K562 (cell line): ENCODE measurements around the gene HIPK2. TPM values are rescaled to one million over a fixed set of nuclear protein-coding genes. Genes with fewer than 3 reads are reported as not detected.

Source experiments
- ATAC-seq: fragments of 200-7000 bp; cut with Tn5 transposase; 3 replicates; pipeline ENCODE4 v1.9.1; 2020; ENCODE audit warnings: moderate library complexity
- BruUV-seq: library from RNA; stranded (reverse); fragments of 400-500 nt; replicated peaks from 2 replicates; lab custom pipeline; 2021; lab: Mats Ljungman, UMichigan
- CTCF ChIA-PET: fragments of 300-600 bp; formaldehyde crosslinking; extraction: SDS; loops from one replicate; lab custom pipeline; 2021; ENCODE audit warnings: low intra/inter-chr PET ratio; lab: Yijun Ruan, JAX
- POLR2A ChIA-PET: fragments of 300-600, 350-650 bp; sonication (Branson Sonifier 250); formaldehyde crosslinking; extraction: SDS; loops from one replicate; lab custom pipeline; 2021; ENCODE audit warnings: antibody characterized with exemption, inconsistent platforms; lab: Yijun Ruan, JAX
- DNase-seq, 4 experiments: peaks; one replicate each; pipeline versions ENCODE4 v3.0.0 to v3.0.0-alpha.2; 2011 to 2018; ENCODE audit warnings: low spot score in 3 of 4, mixed read lengths in 3 of 4; ENCODE audit errors: extremely low read depth in 1 of 4
- FAIRE-seq: peaks from 2 replicates; lab custom pipeline; 2011; peaks lifted over from hg19 to GRCh38; lab: Jason Lieb, UNC
- H2AFZ ChIP-seq: 2 replicates; pipeline ENCODE4 v1.6.0; 2011; ENCODE audit warnings: low read depth, low read length, control low read depth, inconsistent platforms
- H3K27ac ChIP-seq: fragments of 200-600 bp; 3 replicates; pipeline ENCODE4 v1.8.0; 2011; ENCODE audit warnings: low read depth, mild to moderate bottlenecking, control low read depth, inconsistent platforms, low read length, moderate library complexity, mixed read lengths; ENCODE audit errors: extremely low read depth
- H3K27me3 ChIP-seq, 2 experiments: fragments of 300-600 bp in 1 of 2; 2 replicates in 1 of 2; 3 replicates in 1 of 2; pipeline versions ENCODE4 v1.6.0 to v1.8.0; 2011; ENCODE audit warnings: inconsistent platforms in 2 of 2, low read length in 2 of 2, mild to moderate bottlenecking in 1 of 2, mixed read lengths in 1 of 2, moderate library complexity in 1 of 2; ENCODE audit not compliant: control insufficient read depth in 2 of 2, insufficient read depth in 2 of 2
- H3K36me3 ChIP-seq: fragments of 300-600 bp; 3 replicates; pipeline ENCODE4 v1.8.0; 2011; ENCODE audit warnings: mild to moderate bottlenecking, low read length, inconsistent platforms; ENCODE audit not compliant: control insufficient read depth, insufficient read depth
- H3K4me1 ChIP-seq, 2 experiments: fragments of 200-600 bp in 1 of 2; replicated peaks in 1 of 2; 2 replicates in 1 of 2; 3 replicates in 1 of 2; pipeline versions ENCODE4 v1.5.1 to v1.8.0; 2011; ENCODE audit warnings: inconsistent platforms in 2 of 2, low read length in 2 of 2, mild to moderate bottlenecking in 1 of 2, mixed read lengths in 1 of 2, moderate library complexity in 1 of 2; ENCODE audit not compliant: control insufficient read depth in 2 of 2, insufficient read depth in 2 of 2
- H3K4me2 ChIP-seq: 2 replicates; pipeline ENCODE4 v1.6.1; 2011; ENCODE audit warnings: low read length, control low read depth, inconsistent platforms, mixed read lengths; ENCODE audit not compliant: insufficient read depth
- H3K4me3 ChIP-seq: fragments of 200-600 bp; sonication (generic), shearing (Covaris generic); 2 replicates; pipeline ENCODE4 v1.5.1; 2016; ENCODE audit warnings: control low read depth, inconsistent platforms
- H3K79me2 ChIP-seq: fragments of 200-600 bp; 3 replicates; pipeline ENCODE4 v1.8.0; 2011; ENCODE audit warnings: low read length, inconsistent platforms; ENCODE audit not compliant: control insufficient read depth, insufficient read depth
- H3K9ac ChIP-seq, 2 experiments: 2 replicates each; pipeline versions ENCODE4 v1.6.0 to v1.6.1; 2011; ENCODE audit warnings: low read depth in 2 of 2, low read length in 2 of 2, control low read depth in 1 of 2, inconsistent platforms in 1 of 2, mild to moderate bottlenecking in 1 of 2, mixed read lengths in 1 of 2; ENCODE audit not compliant: insufficient read depth in 1 of 2
- H3K9me1 ChIP-seq: one replicate; pipeline ENCODE4 v1.6.0; 2011; ENCODE audit warnings: inconsistent platforms, mild to moderate bottlenecking, low read length, moderate library complexity; ENCODE audit not compliant: control insufficient read depth, insufficient read depth
- H3K9me3 ChIP-seq: replicated peaks from 2 replicates; pipeline ENCODE4 v1.5.1; 2011; ENCODE audit warnings: low read depth, low read length, inconsistent platforms; ENCODE audit not compliant: control insufficient read depth, insufficient read depth
- H4K20me1 ChIP-seq: replicated peaks from 2 replicates; pipeline ENCODE4 v1.6.1; 2011; ENCODE audit warnings: low read length, inconsistent platforms, mixed read lengths; ENCODE audit not compliant: control insufficient read depth, insufficient read depth
- ARID1B ChIP-seq: fragments of 450-650 bp; IDR thresholded peaks from 2 replicates; pipeline ENCODE4 v1.6.1; 2016; ENCODE audit warnings: antibody characterized with exemption, mild to moderate bottlenecking, inconsistent platforms
- CBFB ChIP-seq: sonication (generic); formaldehyde crosslinking; IDR thresholded peaks from 2 replicates; pipeline ENCODE4 v1.4.0; 2020; ENCODE audit warnings: mild to moderate bottlenecking, missing genetic modification reagents
- CBX1 ChIP-seq: sonication (generic); IDR thresholded peaks from 2 replicates; pipeline ENCODE4 v1.6.1; 2016; ENCODE audit warnings: antibody characterized with exemption, low read depth, mild to moderate bottlenecking
- CEBPB ChIP-seq: fragments of 450-650 bp; IDR thresholded peaks from 2 replicates; pipeline ENCODE4 v1.6.1; 2016; ENCODE audit warnings: missing genetic modification characterization, missing compliant biosample characterization
- COPS2 ChIP-seq: fragments of 450-650 bp; conservative IDR thresholded peaks from 2 replicates; pipeline ENCODE4 v1.6.1; 2016; ENCODE audit warnings: mild to moderate bottlenecking, moderate library complexity
- EP400 ChIP-seq: fragments of 450-650 bp; IDR thresholded peaks from 2 replicates; pipeline ENCODE4 v1.6.1; 2017; ENCODE audit warnings: antibody characterized with exemption, mild to moderate bottlenecking, moderate library complexity
- FOXA3 ChIP-seq, 2 experiments: fragments of 450-650 bp in 1 of 2; sonication (generic) in 1 of 2; formaldehyde crosslinking; IDR thresholded peaks in 1 of 2; conservative IDR thresholded peaks in 1 of 2; 2 replicates each; pipeline versions ENCODE4 v1.4.0 to v1.8.0; 2020 to 2022; ENCODE audit warnings: mild to moderate bottlenecking in 2 of 2, missing genetic modification reagents in 1 of 2
- MECOM ChIP-seq: fragments of 250-450 bp; sonication (Bioruptor Pico); IDR thresholded peaks from 2 replicates; pipeline ENCODE4 v1.8.0; 2022; ENCODE audit warnings: inconsistent platforms
- RAD21 ChIP-seq, 2 experiments: fragments of 250-450 bp in 1 of 2; fragments of 450-650 bp in 1 of 2; sonication (Bioruptor Pico) in 1 of 2; formaldehyde crosslinking in 1 of 2; IDR thresholded peaks in 1 of 2; conservative IDR thresholded peaks in 1 of 2; 2 replicates each; pipeline versions ENCODE4 v1.4.0 to v1.8.0; 2020 to 2022; ENCODE audit warnings: mild to moderate bottlenecking in 2 of 2, moderate library complexity in 1 of 2
- RB1 ChIP-seq: fragments of 450-650 bp; IDR thresholded peaks from 2 replicates; pipeline ENCODE4 v1.6.1; 2017; ENCODE audit warnings: low read depth, mild to moderate bottlenecking
- SAFB ChIP-seq: fragments of 200-400 bp; formaldehyde crosslinking; IDR thresholded peaks from 2 replicates; pipeline ENCODE4 v1.6.1; 2017; ENCODE audit warnings: low read depth, low read length, borderline replicate concordance
- SMARCC2 ChIP-seq: fragments of 450-650 bp; IDR thresholded peaks from 2 replicates; pipeline ENCODE4 v1.6.1; 2017; ENCODE audit warnings: antibody characterized with exemption, moderate library complexity, mild to moderate bottlenecking, low read depth
- SRSF9 ChIP-seq: fragments of 200-400 bp; formaldehyde crosslinking; IDR thresholded peaks from 2 replicates; pipeline ENCODE4 v1.6.1; 2017; ENCODE audit warnings: low read depth, low read length, borderline replicate concordance
- TGIF2 ChIP-seq: sonication (generic); formaldehyde crosslinking; IDR thresholded peaks from 2 replicates; pipeline ENCODE4 v1.8.1; 2022; ENCODE audit warnings: mild to moderate bottlenecking, missing genetic modification reagents, moderate library complexity
- ZBED1 ChIP-seq: IDR thresholded peaks from 2 replicates; pipeline ENCODE4 v1.6.1; 2014
- ZNF274 ChIP-seq: IDR thresholded peaks from 2 replicates; pipeline ENCODE4 v1.6.1; 2011; ENCODE audit warnings: low read depth, mild to moderate bottlenecking, low read length, moderate library complexity, borderline replicate concordance
- ZNF408 ChIP-seq: fragments of 250-450 bp; sonication (Bioruptor Pico); IDR thresholded peaks from 2 replicates; pipeline ENCODE4 v1.4.0; 2020; ENCODE audit warnings: low read depth, mild to moderate bottlenecking, moderate library complexity
- ZNF551 ChIP-seq: fragments of 250-450 bp; sonication (Bioruptor Pico); IDR thresholded peaks from 2 replicates; pipeline ENCODE4 v1.5.0; 2021; ENCODE audit warnings: mild to moderate bottlenecking, moderate library complexity
- ZNF668 ChIP-seq: fragments of 250-450 bp; sonication (Bioruptor Pico); IDR thresholded peaks from 2 replicates; pipeline ENCODE4 v1.8.0; 2022; ENCODE audit warnings: mild to moderate bottlenecking, inconsistent platforms
- ZNF75A ChIP-seq: fragments of 450-650 bp; formaldehyde crosslinking; IDR thresholded peaks from 2 replicates; pipeline ENCODE4 v1.4.0; 2020; ENCODE audit warnings: mild to moderate bottlenecking
- WGBS: fragments of 100-300 bp; shearing (Covaris generic); methylation state at CpG from one replicate; pipeline ENCODE4 v1.1.6; 2016; ENCODE audit warnings: low coverage, mixed read lengths; ENCODE audit not compliant: insufficient coverage; ENCODE audit errors: missing lambda C conversion rate; 5-methylcytosine and 5-hydroxymethylcytosine counted together
- in situ Hi-C: fragments of 300-500 bp; cut with MboI; formaldehyde crosslinking; loops from 4 replicates; pipeline ENCODE4 v1.15.0; 2018; ENCODE audit warnings: inconsistent platforms, mixed read lengths
- intact Hi-C: fragments of 100-400 bp; cut with micrococcal nuclease; formaldehyde crosslinking; loops from 2 replicates; pipeline ENCODE4 v1.14.2; 2022
- polyA plus RNA-seq, 8 experiments: library from polyadenylated mRNA; depleted of rRNA in 4 of 8; stranded (reverse) in 5 of 8; unstranded in 3 of 8; fragments of >200 nt; fragmentation: Nextera tagmentation in 2 of 8; fragmentation: Illumina TruSeq in 1 of 8; extraction: Ambion mirVana in 2 of 8; extraction: Trizol in 1 of 8; gene quantifications; 2 replicates each; pipeline versions ENCODE4 v1.2.1 to v1.2.3, GENCODE V29; 2011 to 2014; ENCODE audit warnings: inconsistent platforms in 1 of 8, missing spikeins in 1 of 8
- total RNA-seq, 7 experiments: library from RNA; depleted of rRNA in 6 of 7; stranded (reverse); fragments of >200 nt in 6 of 7; fragmentation: Illumina TruSeq in 2 of 7; extraction: Trizol in 2 of 7; gene quantifications; 2 replicates each; pipeline versions ENCODE4 v1.2.1 to v1.2.3, GENCODE V29; 2011 to 2021; ENCODE audit warnings: low replicate concordance in 1 of 7

Gene HIPK2
- total and polyA plus RNA-seq, 9 of the 15 experiments (the other 6 are each of a cell fraction or from before 2014, with no cell fraction given): 0.69 to 19.8 (median 5.1) TPM

- intact Hi-C loops: loop anchor here (2.0 kb wide), 1 partner anchor 70 kb away; no protein-coding TSS in a partner anchor
- Histone ChIP-seq H3K79me2 (no peaks in the 10 kb centered on the region), H3K9ac (no peak overlapping the region), H3K27ac (no peak overlapping the region), H3K4me1 (peaks cover 0 to 12% of the 10 kb centered on the region in 2 experiments; a peak in 2 of 5 replicates), H3K9me1 (no peaks in the 10 kb centered on the region), H3K27me3 (peaks cover 0 to 15% of the 10 kb centered on the region in 2 experiments; a peak in 1 of 5 replicates), H3K4me3 (no peak overlapping the region), H3K9me3 (no peaks in the 10 kb centered on the region), H4K20me1 (no peaks in the 10 kb centered on the region), H3K36me3 (peaks cover 7% of the 10 kb centered on the region; the same call in 1 of the 3 replicates), H3K4me2 (no peak overlapping the region), H2AFZ (no peak overlapping the region)
- CTCF ChIA-PET: interaction anchor here (0.6 to 3.4 kb wide), 7 partner anchors 65 to 300 kb away, joined by 3 to 20 read pairs (median 3); no protein-coding TSS in a partner anchor
- DNase-seq (no peak), ATAC-seq (no peak), FAIRE-seq (no peak)
- POLR2A ChIA-PET: interaction anchor here (1.0 kb wide), 2 partner anchors 12 to 733 kb away, joined by 3 to 4 read pairs; no protein-coding TSS in a partner anchor
- WGBS: 47% methylated on average over 5 of the region's 5 CpGs
- in situ Hi-C loops: no loop called here
- BruUV-seq: no TSS peak
- TF ChIP-seq COPS2: no peak
- TF ChIP-seq RB1: no peak
- no peak for TF ChIP-seq CBFB (CRISPR knock-in tag)
- TF ChIP-seq RAD21 (CRISPR knock-in tag; conservative IDR thresholded peaks at IDR 0.05 in 1 of 2, IDR thresholded peaks at IDR 0.05 in 1 of 2): no peak
- no peak for TF ChIP-seq TGIF2
- TF ChIP-seq ZNF551: no peak
- TF ChIP-seq MECOM (CRISPR knock-in tag): no peak
- no peak for TF ChIP-seq ZNF408
- no peak for TF ChIP-seq ARID1B
- no peak for TF ChIP-seq ZNF274
- no peak for TF ChIP-seq CEBPB (tag)
- TF ChIP-seq ZBED1: no peak
- TF ChIP-seq FOXA3 (CRISPR knock-in tag; conservative IDR thresholded peaks at IDR 0.05 in 1 of 2, IDR thresholded peaks at IDR 0.05 in 1 of 2): no peak
- no peak for TF ChIP-seq EP400
- no peak for TF ChIP-seq ZNF668 (CRISPR knock-in tag)
- no peak for TF ChIP-seq CBX1
- no peak for TF ChIP-seq ZNF75A
- no peak for TF ChIP-seq SRSF9
- TF ChIP-seq SMARCC2: no peak
- no peak for TF ChIP-seq SAFB
Measured at GRCh38 chr7:139570626-139571025, 207.2 kb downstream of the HIPK2 start.
